ENCODE results near the gene TCHH. TPM values are rescaled to one million over a fixed set of nuclear protein-coding genes. Genes with fewer than 3 reads are reported as not detected.

TCHH gene
- total and polyA plus RNA-seq, 9 donors: 0.04 to 0.12 (median 0.08) TPM; not detected in 1

- Histone ChIP-seq H3K4me1 (ENCODE audit: insufficient read depth) (no peaks in the 10 kb centered on the region), H3K9me3 (no peaks in the 10 kb centered on the region), H3K36me3 (no peaks in the 10 kb centered on the region), H3K27ac (no peak overlapping the region), H3K27me3 (no peaks in the 10 kb centered on the region), H3K4me3 (no peak overlapping the region)
- DNase-seq: peak in 3 of 5 donors; percentile 20 to 39 (median 35)
- 0% methylated on average over 1 of the region's 1 CpG for whole genome bisulfite sequencing, 3 donors
- intact Hi-C loops (cut with DNase I): no loop called here
- TF ChIP-seq CTCF (IDR thresholded peaks at IDR 0.05) (peak in 1 of 3 donors; percentile 58), EP300 (IDR thresholded peaks at IDR 0.05) (no peak)
These were observed 26.8 kb upstream of the TCHH start for GRCh38 chr1:152141971-152142584.

- intact Hi-C loops (cut with DNase I): no loop called here
- TF ChIP-seq POLR2A (IDR thresholded peaks at IDR 0.05): no peak
- no peak for TF ChIP-seq CTCF (IDR thresholded peaks at IDR 0.05)
These were observed 22.0 kb upstream of the TCHH start for GRCh38 chr1:152137215-152137614.

GRCh38 chr1:152130186-152130585, 14.9 kb upstream of the TCHH start:
- TF ChIP-seq CTCF (IDR thresholded peaks at IDR 0.05): no peak
- TF ChIP-seq EP300 (IDR thresholded peaks at IDR 0.05): no peak
- no peak for TF ChIP-seq POLR2A (IDR thresholded peaks at IDR 0.05)
- no peak for DNase-seq
- Histone ChIP-seq H3K27me3 (no peaks in the 10 kb centered on the region), H3K4me3 (no peak overlapping the region), H3K36me3 (no peaks in the 10 kb centered on the region), H3K9me3 (no peaks in the 10 kb centered on the region), H3K27ac (no peak overlapping the region), H3K4me1 (ENCODE audit: insufficient read depth) (no peaks in the 10 kb centered on the region)
- intact Hi-C loops (cut with DNase I): no loop called here

More at GRCh38 chr1:152137215-152137614, 22.0 kb upstream of the TCHH start:
- no peak overlapping the region for H3K27ac ChIP-seq
- no peaks in the 10 kb centered on the region for H3K4me1 ChIP-seq (ENCODE audit: insufficient read depth)
- H3K27me3 ChIP-seq: no peaks in the 10 kb centered on the region
- H3K4me3 ChIP-seq: no peak overlapping the region
- no peaks in the 10 kb centered on the region for H3K36me3 ChIP-seq
- no peaks in the 10 kb centered on the region for H3K9me3 ChIP-seq
- no peak for DNase-seq

- Histone ChIP-seq H3K27ac (no peak overlapping the region), H3K4me1 (ENCODE audit: insufficient read depth) (no peaks in the 10 kb centered on the region), H3K9me3 (no peaks in the 10 kb centered on the region), H3K36me3 (no peaks in the 10 kb centered on the region), H3K4me3 (no peak overlapping the region), H3K27me3 (no peaks in the 10 kb centered on the region)
- intact Hi-C loops (cut with DNase I): no loop called here
- DNase-seq: no peak
- no peak for TF ChIP-seq CTCF (IDR thresholded peaks at IDR 0.05)
- no peak for TF ChIP-seq EP300 (IDR thresholded peaks at IDR 0.05)
- TF ChIP-seq POLR2A (IDR thresholded peaks at IDR 0.05): no peak
These were observed 12.4 kb upstream of the TCHH start for GRCh38 chr1:152127673-152128072.

Data from ovary (tissue), 9 donors.